Activated CD8-positive, alpha-beta memory T cell treated with anti-CD3 and anti-CD28 coated beads for 24 hours (primary cell): ENCODE measurements around the gene TMEM132D.
"Not testable (repeated sequence)": the region's sequence is repeated elsewhere in the genome, so short reads cannot be mapped to it uniquely, and the experiment has no call there.

Experiments used
- DNase-seq: peaks from one replicate; pipeline ENCODE4 v3.0.0-alpha.2; 2020

TMEM132D gene

GRCh38 chr12:129213551-129213950 lies 690.3 kb downstream of the TMEM132D start:
- DNase-seq: no peak

GRCh38 chr12:129211862-129212630 lies 691.8 kb downstream of the TMEM132D start:
- DNase-seq: no peak

- DNase-seq: no peak
Measured at GRCh38 chr12:129208566-129208965, 695.3 kb downstream of the TMEM132D start.

GRCh38 chr12:129207084-129207483 lies 696.7 kb downstream of the TMEM132D start:
- no peak for DNase-seq

GRCh38 chr12:129203456-129203855 lies 700.4 kb downstream of the TMEM132D start:
- peak; percentile 15 for DNase-seq

- no peak for DNase-seq
Measured at GRCh38 chr12:129202109-129202814, 701.6 kb downstream of the TMEM132D start.

GRCh38 chr12:129201029-129201428 lies 702.8 kb downstream of the TMEM132D start:
- no peak for DNase-seq

- DNase-seq: no peak
Measured at GRCh38 chr12:129200576-129200975, 703.2 kb downstream of the TMEM132D start.

GRCh38 chr12:129196927-129197326 lies 706.9 kb downstream of the TMEM132D start:
- no peak for DNase-seq

- DNase-seq: no peak
Measured at GRCh38 chr12:129195081-129195480, 708.7 kb downstream of the TMEM132D start.

GRCh38 chr12:129193263-129193871 lies 710.5 kb downstream of the TMEM132D start:
- DNase-seq: no peak

- no peak for DNase-seq
Measured at GRCh38 chr12:129190827-129191226, 713.0 kb downstream of the TMEM132D start.

GRCh38 chr12:129189879-129190278 lies 713.9 kb downstream of the TMEM132D start:
- not testable (repeated sequence) for DNase-seq

- DNase-seq: no peak
Measured at GRCh38 chr12:129186952-129187351, 716.9 kb downstream of the TMEM132D start.

- no peak for DNase-seq
Measured at GRCh38 chr12:129185855-129186254, 718.0 kb downstream of the TMEM132D start.

- no peak for DNase-seq
Measured at GRCh38 chr12:129184127-129184928, 719.5 kb downstream of the TMEM132D start.

- DNase-seq: no peak
Measured at GRCh38 chr12:129179941-129180553, 723.8 kb downstream of the TMEM132D start.

GRCh38 chr12:129169928-129170327 lies 733.9 kb downstream of the TMEM132D start:
- DNase-seq: no peak

GRCh38 chr12:129163861-129164260 lies 740.0 kb downstream of the TMEM132D start:
- DNase-seq: no peak

GRCh38 chr12:129163461-129163860 lies 740.4 kb downstream of the TMEM132D start:
- DNase-seq: no peak

GRCh38 chr12:129162805-129163204 lies 741.0 kb downstream of the TMEM132D start:
- no peak for DNase-seq

- no peak for DNase-seq
Measured at GRCh38 chr12:129161511-129161910, 742.3 kb downstream of the TMEM132D start.

GRCh38 chr12:129160282-129160681 lies 743.5 kb downstream of the TMEM132D start:
- DNase-seq: no peak
